Stimulated activated CD8-positive, alpha-beta memory T cell treated with anti-CD3 and anti-CD28 coated beads, Interleukin-2, amount 100 ng/mL, for 48 hours (primary cell): Measurements from ENCODE around the gene PBLD.

Experiments
- DNase-seq, 2 donors: peaks; one replicate each; pipeline ENCODE4 v3.0.0-alpha.2; 2020; ENCODE audit warnings: low read depth in 2 of 2

Gene PBLD

DNA sequence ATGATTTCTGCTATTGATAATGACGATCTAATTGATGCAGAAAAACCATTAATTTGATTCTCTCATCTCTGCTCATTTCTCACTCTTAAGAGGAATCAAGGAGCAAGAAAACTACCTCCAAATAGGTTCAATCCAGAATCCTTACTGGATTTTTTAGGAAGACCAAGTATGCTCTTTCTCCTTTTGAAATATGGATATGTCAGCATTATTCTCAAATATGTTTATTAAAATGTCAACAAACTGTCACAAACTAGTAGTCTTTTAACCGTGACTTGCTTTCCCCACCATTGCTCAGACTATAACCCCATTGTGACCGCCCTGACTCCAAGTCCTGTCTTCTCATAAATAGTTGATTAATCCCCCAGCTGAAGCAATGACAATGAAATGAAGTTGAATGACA lies 99.7 kb downstream of the PBLD start:
- DNase-seq: no peak
